ENCODE data around the gene VSTM4.

VSTM4 gene

GRCh38 chr10:49153971-49154370 lies 38.6 kb upstream of the VSTM4 start:
- no peak for TF ChIP-seq CTCF (IDR thresholded peaks at IDR 0.05; ENCODE audit: low read depth, low read length, poor library complexity, severe bottlenecking)
- no peak for TF ChIP-seq EZH2phosphoT487 (IDR thresholded peaks at IDR 0.05; ENCODE audit: borderline replicate concordance, low read length)
- H3F3A ChIP-seq (ENCODE audit: control insufficient read depth, insufficient read depth) = no peaks in the 10 kb centered on the region
- H4K20me1 ChIP-seq (ENCODE audit: control insufficient read depth, insufficient read depth, low read depth, low read length) = no peaks in the 10 kb centered on the region
- no peaks in the 10 kb centered on the region for H3K9me2 ChIP-seq (replicated peaks; ENCODE audit: control insufficient read depth, low read length)
- no peaks in the 10 kb centered on the region for H3K4me1 ChIP-seq (ENCODE audit: control insufficient read depth, low read length)
- no peaks in the 10 kb centered on the region for H3K79me2 ChIP-seq (ENCODE audit: control insufficient read depth, low read length)
- H3K27me3 ChIP-seq (ENCODE audit: control insufficient read depth, low read length) = peaks cover 12% of the 10 kb centered on the region; the same call in 1 of the 2 replicates
- H3K4me3 ChIP-seq (ENCODE audit: low read length) = no peak overlapping the region
- H3K9me3 ChIP-seq (ENCODE audit: control insufficient read depth, insufficient read depth, low read length) = no peaks in the 10 kb centered on the region
- no peak overlapping the region for H3K4me2 ChIP-seq (ENCODE audit: low read length)
- H3K27ac ChIP-seq (ENCODE audit: low read depth, low read length) = no peak overlapping the region
- H3K36me3 ChIP-seq (ENCODE audit: control insufficient read depth, low read length) = no peaks in the 10 kb centered on the region

- Histone ChIP-seq H3K27me3 (ENCODE audit: control insufficient read depth, low read length) (peaks cover 12% of the 10 kb centered on the region; the same call in 1 of the 2 replicates), H3K4me3 (ENCODE audit: low read length) (no peak overlapping the region), H3K9me2 (replicated peaks; ENCODE audit: control insufficient read depth, low read length) (no peaks in the 10 kb centered on the region), H3K27ac (ENCODE audit: low read depth, low read length) (no peak overlapping the region), H4K20me1 (ENCODE audit: control insufficient read depth, insufficient read depth, low read depth, low read length) (no peaks in the 10 kb centered on the region), H3K79me2 (ENCODE audit: control insufficient read depth, low read length) (no peaks in the 10 kb centered on the region), H3K9me3 (ENCODE audit: control insufficient read depth, insufficient read depth, low read length) (no peaks in the 10 kb centered on the region), H3K4me2 (ENCODE audit: low read length) (no peak overlapping the region), H3F3A (ENCODE audit: control insufficient read depth, insufficient read depth) (no peaks in the 10 kb centered on the region), H3K4me1 (ENCODE audit: control insufficient read depth, low read length) (no peaks in the 10 kb centered on the region), H3K36me3 (ENCODE audit: control insufficient read depth, low read length) (no peaks in the 10 kb centered on the region)
- no peak for TF ChIP-seq EZH2phosphoT487 (IDR thresholded peaks at IDR 0.05; ENCODE audit: borderline replicate concordance, low read length)
- TF ChIP-seq CTCF (IDR thresholded peaks at IDR 0.05; ENCODE audit: low read depth, low read length, poor library complexity, severe bottlenecking) = no peak
Measured at GRCh38 chr10:49153115-49153514, 37.8 kb upstream of the VSTM4 start.

GRCh38 chr10:49152663-49153062 lies 37.3 kb upstream of the VSTM4 start:
- Histone ChIP-seq H3K36me3 (ENCODE audit: control insufficient read depth, low read length) (no peaks in the 10 kb centered on the region), H3K9me3 (ENCODE audit: control insufficient read depth, insufficient read depth, low read length) (no peaks in the 10 kb centered on the region), H4K20me1 (ENCODE audit: control insufficient read depth, insufficient read depth, low read depth, low read length) (no peaks in the 10 kb centered on the region), H3K4me2 (ENCODE audit: low read length) (no peak overlapping the region), H3K27me3 (ENCODE audit: control insufficient read depth, low read length) (peaks cover 11% of the 10 kb centered on the region; the same call in 1 of the 2 replicates), H3K79me2 (ENCODE audit: control insufficient read depth, low read length) (no peaks in the 10 kb centered on the region), H3K27ac (ENCODE audit: low read depth, low read length) (no peak overlapping the region), H3K9me2 (replicated peaks; ENCODE audit: control insufficient read depth, low read length) (no peaks in the 10 kb centered on the region), H3K4me3 (ENCODE audit: low read length) (no peak overlapping the region), H3F3A (ENCODE audit: control insufficient read depth, insufficient read depth) (no peaks in the 10 kb centered on the region), H3K4me1 (ENCODE audit: control insufficient read depth, low read length) (no peaks in the 10 kb centered on the region)
- TF ChIP-seq EZH2phosphoT487 (IDR thresholded peaks at IDR 0.05; ENCODE audit: borderline replicate concordance, low read length) = no peak
- TF ChIP-seq CTCF (IDR thresholded peaks at IDR 0.05; ENCODE audit: low read depth, low read length, poor library complexity, severe bottlenecking) = no peak

All from DOHH2 (cell line).